Measurements from ENCODE around the gene SKAP2. TPM values are rescaled to one million over a fixed set of nuclear protein-coding genes. Genes with fewer than 3 reads are reported as not detected.

SKAP2 gene
- total RNA-seq, 1 experiment from 2014 or later, result 9.6 TPM

DNA sequence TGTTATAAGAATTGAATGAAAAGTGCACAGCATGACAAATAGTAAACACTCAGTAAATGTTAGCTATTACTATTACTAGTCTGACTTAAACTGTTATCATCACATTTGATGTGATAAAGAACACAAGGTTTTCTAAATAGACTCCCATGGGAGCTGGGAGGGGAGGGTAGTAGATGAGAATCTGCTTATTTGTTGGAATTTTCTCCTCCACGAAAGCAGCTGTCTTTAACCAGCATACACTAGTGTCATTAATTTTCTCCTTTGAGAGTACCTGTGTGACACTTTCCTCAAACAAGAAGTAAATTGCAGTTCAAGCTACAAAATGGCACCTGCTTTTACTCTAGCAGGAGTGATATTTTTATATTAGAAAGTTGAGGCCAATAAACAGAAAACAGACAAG, 200.1 kb downstream of the SKAP2 start:
- POLR2A ChIA-PET (ENCODE audit: unreplicated experiment), result interaction anchor here (0.6 kb wide), 1 partner anchor 25 kb away, joined by 4 read pairs; no protein-coding TSS in a partner anchor
- H3K27me3 ChIP-seq (ENCODE audit: low read length), result no peaks in the 10 kb centered on the region
- intact Hi-C loops (cut with micrococcal nuclease), result no loop called here
- no peak for DNase-seq
- no peaks in the 10 kb centered on the region for H3K9me3 ChIP-seq (ENCODE audit: low read length)
- H3K4me1 ChIP-seq (ENCODE audit: insufficient read depth, low read length), result peaks cover 8% of the 10 kb centered on the region; the same call in 1 of the 2 replicates
- H3K27ac ChIP-seq (ENCODE audit: low read length), result no peak overlapping the region
- H3K4me2 ChIP-seq (ENCODE audit: low read length), result no peak overlapping the region
- no peak overlapping the region for H2AFZ ChIP-seq (ENCODE audit: low read length)
- no peaks in the 10 kb centered on the region for H3K79me2 ChIP-seq (ENCODE audit: low read length)
- no TSS peak for BruUV-seq (replicated peaks)
- no peaks in the 10 kb centered on the region for H3K36me3 ChIP-seq (ENCODE audit: low read depth, low read length)
- no peak for ATAC-seq
- CTCF ChIA-PET, result interaction anchor here (1.7 kb wide), 1 partner anchor 294 kb away, joined by 5 read pairs; no protein-coding TSS in a partner anchor
- no peak overlapping the region for H3K4me3 ChIP-seq (ENCODE audit: low read length)
- no peaks in the 10 kb centered on the region for H4K20me1 ChIP-seq (ENCODE audit: low read length)
- H3K9ac ChIP-seq (ENCODE audit: low read length), result no peak overlapping the region
- H3F3A ChIP-seq (ENCODE audit: low read length, unreplicated experiment), result no peaks in the 10 kb centered on the region
- TF ChIP-seq EZH2 (IDR thresholded peaks at IDR 0.05; ENCODE audit: low read length, unreplicated experiment) (no peak), EZH2phosphoT487 (IDR thresholded peaks at IDR 0.05; ENCODE audit: borderline replicate concordance, low read length) (no peak)
- TF ChIP-seq, protein P1, sequence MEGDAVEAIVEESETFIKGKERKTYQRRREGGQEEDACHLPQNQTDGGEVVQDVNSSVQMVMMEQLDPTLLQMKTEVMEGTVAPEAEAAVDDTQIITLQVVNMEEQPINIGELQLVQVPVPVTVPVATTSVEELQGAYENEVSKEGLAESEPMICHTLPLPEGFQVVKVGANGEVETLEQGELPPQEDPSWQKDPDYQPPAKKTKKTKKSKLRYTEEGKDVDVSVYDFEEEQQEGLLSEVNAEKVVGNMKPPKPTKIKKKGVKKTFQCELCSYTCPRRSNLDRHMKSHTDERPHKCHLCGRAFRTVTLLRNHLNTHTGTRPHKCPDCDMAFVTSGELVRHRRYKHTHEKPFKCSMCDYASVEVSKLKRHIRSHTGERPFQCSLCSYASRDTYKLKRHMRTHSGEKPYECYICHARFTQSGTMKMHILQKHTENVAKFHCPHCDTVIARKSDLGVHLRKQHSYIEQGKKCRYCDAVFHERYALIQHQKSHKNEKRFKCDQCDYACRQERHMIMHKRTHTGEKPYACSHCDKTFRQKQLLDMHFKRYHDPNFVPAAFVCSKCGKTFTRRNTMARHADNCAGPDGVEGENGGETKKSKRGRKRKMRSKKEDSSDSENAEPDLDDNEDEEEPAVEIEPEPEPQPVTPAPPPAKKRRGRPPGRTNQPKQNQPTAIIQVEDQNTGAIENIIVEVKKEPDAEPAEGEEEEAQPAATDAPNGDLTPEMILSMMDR (conservative IDR thresholded peaks at IDR 0.05; ENCODE audit: low read depth, low read length), result no peak
- no peaks in the 10 kb centered on the region for H3K9me2 ChIP-seq (replicated peaks; ENCODE audit: low read length)

DNA sequence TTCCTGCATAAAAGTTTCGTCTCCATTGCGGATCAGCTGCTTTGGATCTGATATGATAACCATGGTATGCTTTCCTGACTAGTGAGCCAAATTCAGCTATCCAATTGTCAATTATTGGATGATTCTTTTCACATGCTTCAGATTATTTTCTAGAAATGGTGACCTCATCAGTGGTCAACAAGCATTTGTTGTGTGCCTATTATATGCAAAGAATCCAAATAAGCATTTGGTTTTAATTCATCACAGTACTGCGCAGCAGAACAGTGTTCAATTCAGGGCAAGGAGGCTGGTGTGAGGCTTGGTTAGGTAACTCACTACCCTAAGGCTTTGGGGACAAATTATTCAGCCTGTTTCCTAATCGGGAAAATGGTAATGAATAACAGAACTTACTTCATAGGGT, 200.5 kb downstream of the SKAP2 start:
- ChIA-PET POLR2A (ENCODE audit: unreplicated experiment) (interaction anchor here (0.6 kb wide), 1 partner anchor 26 kb away, joined by 4 read pairs; no protein-coding TSS in a partner anchor), CTCF (interaction anchor here (0.5 to 1.7 kb wide), 2 partner anchors 78 to 294 kb away, joined by 5 to 6 read pairs; no protein-coding TSS in a partner anchor)
- Histone ChIP-seq H3K27me3 (ENCODE audit: low read length) (no peaks in the 10 kb centered on the region), H3K79me2 (ENCODE audit: low read length) (no peaks in the 10 kb centered on the region), H3K36me3 (ENCODE audit: low read depth, low read length) (no peaks in the 10 kb centered on the region), H4K20me1 (ENCODE audit: low read length) (no peaks in the 10 kb centered on the region), H2AFZ (ENCODE audit: low read length) (no peak overlapping the region), H3K4me1 (ENCODE audit: insufficient read depth, low read length) (peaks cover 8% of the 10 kb centered on the region; the same call in 1 of the 2 replicates), H3K9me2 (replicated peaks; ENCODE audit: low read length) (no peaks in the 10 kb centered on the region), H3K4me3 (ENCODE audit: low read length) (no peak overlapping the region), H3K9me3 (ENCODE audit: low read length) (no peaks in the 10 kb centered on the region), H3F3A (ENCODE audit: low read length, unreplicated experiment) (no peaks in the 10 kb centered on the region), H3K27ac (ENCODE audit: low read length) (no peak overlapping the region), H3K4me2 (ENCODE audit: low read length) (no peak overlapping the region), H3K9ac (ENCODE audit: low read length) (no peak overlapping the region)
- BruUV-seq (replicated peaks), result no TSS peak
- no peak for TF ChIP-seq EZH2phosphoT487 (IDR thresholded peaks at IDR 0.05; ENCODE audit: borderline replicate concordance, low read length)
- TF ChIP-seq EZH2 (IDR thresholded peaks at IDR 0.05; ENCODE audit: low read length, unreplicated experiment), result no peak
- TF ChIP-seq, protein P1 (conservative IDR thresholded peaks at IDR 0.05; ENCODE audit: low read depth, low read length), result no peak
- intact Hi-C loops (cut with micrococcal nuclease), result no loop called here
- DNase-seq (no peak), ATAC-seq (no peak)

DNA sequence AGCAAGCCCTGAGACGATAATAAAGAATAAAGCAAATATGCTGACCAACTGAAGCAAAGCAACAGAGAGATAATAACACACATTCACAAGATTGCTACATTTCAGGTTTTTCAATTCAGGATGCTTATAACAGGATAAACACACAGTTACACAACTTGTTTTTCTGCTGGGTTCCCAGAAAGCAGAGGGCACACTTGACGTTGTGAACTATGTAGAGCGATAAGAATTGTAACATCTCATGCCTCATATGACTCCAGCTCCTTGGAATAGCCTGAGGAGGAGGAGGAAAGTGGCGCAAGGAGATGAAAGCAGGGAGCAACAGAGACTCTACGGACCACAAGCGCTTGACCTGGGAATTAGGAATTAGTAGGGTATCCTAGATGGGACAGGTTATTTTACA, 201.7 kb downstream of the SKAP2 start:
- H3K79me2 ChIP-seq (ENCODE audit: low read length), result no peaks in the 10 kb centered on the region
- no peak overlapping the region for H2AFZ ChIP-seq (ENCODE audit: low read length)
- TF ChIP-seq, protein P1 (conservative IDR thresholded peaks at IDR 0.05; ENCODE audit: low read depth, low read length), result no peak
- TF ChIP-seq EZH2phosphoT487 (IDR thresholded peaks at IDR 0.05; ENCODE audit: borderline replicate concordance, low read length) (no peak), EZH2 (IDR thresholded peaks at IDR 0.05; ENCODE audit: low read length, unreplicated experiment) (no peak)
- peaks cover 12% of the 10 kb centered on the region; the same call in 1 of the 2 replicates for H3K4me1 ChIP-seq (ENCODE audit: insufficient read depth, low read length)
- H3K4me2 ChIP-seq (ENCODE audit: low read length), result no peak overlapping the region
- H3K9me3 ChIP-seq (ENCODE audit: low read length), result no peaks in the 10 kb centered on the region
- ATAC-seq (no peak), DNase-seq (no peak)
- no peaks in the 10 kb centered on the region for H3K36me3 ChIP-seq (ENCODE audit: low read depth, low read length)
- H3K9me2 ChIP-seq (replicated peaks; ENCODE audit: low read length), result no peaks in the 10 kb centered on the region
- intact Hi-C loops (cut with micrococcal nuclease), result no loop called here
- no peaks in the 10 kb centered on the region for H3K27me3 ChIP-seq (ENCODE audit: low read length)
- no peaks in the 10 kb centered on the region for H3F3A ChIP-seq (ENCODE audit: low read length, unreplicated experiment)
- no peaks in the 10 kb centered on the region for H4K20me1 ChIP-seq (ENCODE audit: low read length)
- CTCF ChIA-PET, result no interaction called here
- no peak overlapping the region for H3K27ac ChIP-seq (ENCODE audit: low read length)
- no peak overlapping the region for H3K9ac ChIP-seq (ENCODE audit: low read length)
- no peak overlapping the region for H3K4me3 ChIP-seq (ENCODE audit: low read length)
- BruUV-seq (replicated peaks), result no TSS peak
- POLR2A ChIA-PET (ENCODE audit: unreplicated experiment), result no interaction called here
